MCF 10A (cell line): ENCODE data around the gene TNFRSF19. TPM values are rescaled to one million over a fixed set of nuclear protein-coding genes. Genes with fewer than 3 reads are reported as not detected.
"Not testable (repeated sequence)": the region's sequence is repeated elsewhere in the genome, so short reads cannot be mapped to it uniquely, and the experiment has no call there.

Experiments used
- Bru-seq: library from RNA; stranded (reverse); fragments of 400-500 nt; gene quantifications from one replicate; lab custom pipeline; 2021; lab: Mats Ljungman, UMichigan
- BruChase-seq, 2 experiments: library from RNA; stranded (reverse); fragments of 400-500 nt; gene quantifications; one replicate each; lab custom pipeline; 2021; lab: Mats Ljungman, UMichigan
- BruUV-seq: library from RNA; stranded (reverse); fragments of 400-500 nt; replicated peaks from 2 replicates; lab custom pipeline; 2021; lab: Mats Ljungman, UMichigan
- CTCF ChIA-PET: fragments of 300-600 bp; sonication (Branson Sonifier 250); formaldehyde crosslinking; extraction: SDS; loops from one replicate; lab custom pipeline; 2021; ENCODE audit warnings: antibody characterized with exemption, inconsistent platforms; lab: Yijun Ruan, JAX
- POLR2A ChIA-PET: fragments of 300-600, 350-650 bp; sonication (Branson Sonifier 250); formaldehyde crosslinking; extraction: SDS; loops from one replicate; lab custom pipeline; 2020; ENCODE audit warnings: antibody characterized with exemption, inconsistent platforms; lab: Yijun Ruan, JAX
- DNase-seq: peaks from one replicate; pipeline ENCODE4 v3.0.0-alpha.2; 2018; ENCODE audit not compliant: unreplicated experiment
- H3K27ac Mint-ChIP-seq: one replicate; pipeline ENCODE4 v1.8.0; 2022; ENCODE audit warnings: mild to moderate bottlenecking, low read depth, mixed read lengths; ENCODE audit not compliant: unreplicated experiment
- H3K27me3 Mint-ChIP-seq: one replicate; pipeline ENCODE4 v1.8.0; 2022; ENCODE audit warnings: mixed read lengths; ENCODE audit not compliant: insufficient read depth, unreplicated experiment
- H3K36me3 Mint-ChIP-seq: one replicate; pipeline ENCODE4 v1.8.0; 2022; ENCODE audit warnings: mild to moderate bottlenecking, moderate library complexity, mixed read lengths; ENCODE audit not compliant: insufficient read depth, unreplicated experiment
- H3K4me1 Mint-ChIP-seq: one replicate; pipeline ENCODE4 v1.8.0; 2022; ENCODE audit warnings: mixed read lengths; ENCODE audit not compliant: insufficient read depth, unreplicated experiment
- H3K4me3 Mint-ChIP-seq: one replicate; pipeline ENCODE4 v1.8.0; 2022; ENCODE audit warnings: mild to moderate bottlenecking, moderate library complexity, mixed read lengths; ENCODE audit not compliant: unreplicated experiment
- H3K9me3 Mint-ChIP-seq: one replicate; pipeline ENCODE4 v1.8.0; 2022; ENCODE audit warnings: mixed read lengths; ENCODE audit not compliant: unreplicated experiment
- CTCF ChIP-seq: fragments of 200-600 bp; IDR thresholded peaks from one replicate; pipeline ENCODE4 v1.8.0; 2022; ENCODE audit warnings: antibody characterized with exemption, mild to moderate bottlenecking; ENCODE audit not compliant: unreplicated experiment
- intact Hi-C: fragments of 100-400 bp; cut with micrococcal nuclease; formaldehyde crosslinking; loops from 2 replicates; pipeline ENCODE4 v1.14.1; 2022
- long read RNA-seq: library from polyadenylated mRNA; stranded (forward); transcript quantifications from one replicate; pipeline ENCODE4 v2.0.0, GENCODE V29; 2022
- total RNA-seq: library from RNA; stranded (reverse); gene quantifications from 2 replicates; pipeline ENCODE4 v1.2.3, GENCODE V29; 2022

The TNFRSF19 gene
- total RNA-seq (not detected in 2 replicates), Bru-seq, nascent RNA (percentile 10 among the genes with signal in this experiment), BruChase-seq, experiment 1, labeled RNA remaining after a 6-hour chase (percentile 6 among the genes with signal in this experiment), BruChase-seq, experiment 2, labeled RNA remaining after a 2-hour chase (percentile 5 among the genes with signal in this experiment)
- long read RNA-seq: 0 reads

GRCh38 chr13:23570099-23570920 is at the start of gene TNFRSF19:
Gene TNFRSF19 (plus strand): TSS chr13:23570412. CDS start chr13:23590184, 19,772 bp downstream.
- no peak within 1 kb of the TSS for H3K4me3 Mint-ChIP-seq
- TF ChIP-seq CTCF: no peak
- peaks cover 58% of the 10 kb centered on the region for H3K27me3 Mint-ChIP-seq
- H3K27ac Mint-ChIP-seq: no peak within 1 kb of the TSS
- no peaks in the 10 kb centered on the region for H3K4me1 Mint-ChIP-seq
- POLR2A ChIA-PET: interaction anchor here (1.1 to 1.3 kb wide), 2 partner anchors 9 to 318 kb away, joined by 3 to 4 read pairs; no protein-coding TSS in a partner anchor
- intact Hi-C loops: no loop called here
- CTCF ChIA-PET: interaction anchor here (0.6 to 1.4 kb wide), 3 partner anchors 9 to 60 kb away, joined by 3 to 5 read pairs (median 4); no protein-coding TSS in a partner anchor
- no peak for DNase-seq
- no peaks in the 10 kb centered on the region for H3K9me3 Mint-ChIP-seq
- no peaks in the 10 kb centered on the region for H3K36me3 Mint-ChIP-seq
- BruUV-seq: no TSS peak

GRCh38 chr13:23529926-23530325 is 40.3 kb upstream of the TNFRSF19 start:
- H3K36me3 Mint-ChIP-seq, H3K27ac Mint-ChIP-seq, BruUV-seq, H3K4me1 Mint-ChIP-seq, H3K4me3 Mint-ChIP-seq, intact Hi-C loops, DNase-seq, H3K9me3 Mint-ChIP-seq, CTCF ChIA-PET, H3K27me3 Mint-ChIP-seq, POLR2A ChIA-PET: not testable (repeated sequence)

- no peaks in the 10 kb centered on the region for H3K4me1 Mint-ChIP-seq
- H3K4me3 Mint-ChIP-seq: no peak overlapping the region
- H3K27ac Mint-ChIP-seq: no peak overlapping the region
- CTCF ChIA-PET: no interaction called here
- no peak for DNase-seq
- POLR2A ChIA-PET: no interaction called here
- no peaks in the 10 kb centered on the region for H3K27me3 Mint-ChIP-seq
- no peaks in the 10 kb centered on the region for H3K36me3 Mint-ChIP-seq
- TF ChIP-seq CTCF: no peak
- no TSS peak for BruUV-seq
- no peaks in the 10 kb centered on the region for H3K9me3 Mint-ChIP-seq
- intact Hi-C loops: no loop called here
Observed at GRCh38 chr13:23531446-23531845, 38.8 kb upstream of the TNFRSF19 start.

- no TSS peak for BruUV-seq
- Mint-ChIP-seq H3K27ac (no peak overlapping the region), H3K9me3 (no peaks in the 10 kb centered on the region), H3K27me3 (no peaks in the 10 kb centered on the region), H3K36me3 (no peaks in the 10 kb centered on the region), H3K4me3 (no peak overlapping the region), H3K4me1 (no peaks in the 10 kb centered on the region)
- no peak for DNase-seq
- TF ChIP-seq CTCF: no peak
- CTCF ChIA-PET: no interaction called here
- intact Hi-C loops: no loop called here
- POLR2A ChIA-PET: no interaction called here
Observed at GRCh38 chr13:23534090-23534489, 36.1 kb upstream of the TNFRSF19 start.
